GM23338 (cell line): ENCODE data around the gene SOHLH2. TPM values are rescaled to one million over a fixed set of nuclear protein-coding genes. Genes with fewer than 3 reads are reported as not detected.
A peak's percentile ranks its signal among the peaks of the same experiment; 100 is the strongest.

Source experiments
- ATAC-seq: fragments of 200-7000 bp; cut with Tn5 transposase; 3 replicates; pipeline ENCODE4 v1.9.1; 2020
- DNase-seq: peaks from one replicate; pipeline ENCODE4 v3.0.0-alpha.2; 2015; ENCODE audit warnings: low spot score
- H2AFZ ChIP-seq: fragments of 200-600 bp; sonication (generic); 2 replicates; pipeline ENCODE4 v1.8.0; 2016; ENCODE audit warnings: antibody characterized with exemption, mild to moderate bottlenecking, moderate library complexity
- H3F3A ChIP-seq: fragments of 200-600 bp; sonication (generic); replicated peaks from 2 replicates; pipeline ENCODE4 v1.8.0; 2017; ENCODE audit warnings: antibody characterized with exemption, mixed run types, low read depth
- H3K27ac ChIP-seq: fragments of 200-600 bp; sonication (generic); 2 replicates; pipeline ENCODE4 v1.6.1; 2016; ENCODE audit warnings: low read depth
- H3K27me3 ChIP-seq: fragments of 200-600 bp; sonication (generic); 2 replicates; pipeline ENCODE4 v1.8.0; 2016; ENCODE audit warnings: mild to moderate bottlenecking, mixed run types, moderate library complexity; ENCODE audit not compliant: insufficient read depth
- H3K36me3 ChIP-seq: fragments of 200-600 bp; sonication (generic); 2 replicates; pipeline ENCODE4 v1.8.0; 2016; ENCODE audit warnings: mild to moderate bottlenecking; ENCODE audit not compliant: insufficient read depth
- H3K4me1 ChIP-seq: fragments of 200-600 bp; sonication (generic); 2 replicates; pipeline ENCODE4 v1.8.0; 2016; ENCODE audit warnings: mild to moderate bottlenecking, moderate library complexity; ENCODE audit not compliant: insufficient read depth
- H3K4me2 ChIP-seq: fragments of 200-600 bp; sonication (generic); 2 replicates; pipeline ENCODE4 v1.7.1; 2017; ENCODE audit warnings: mixed run types
- H3K4me3 ChIP-seq: fragments of 200-600 bp; sonication (generic); 2 replicates; pipeline ENCODE4 v1.6.1; 2016; ENCODE audit warnings: mixed run types
- H3K79me2 ChIP-seq: fragments of 200-600 bp; sonication (generic); replicated peaks from 2 replicates; pipeline ENCODE4 v1.8.0; 2017; ENCODE audit warnings: mild to moderate bottlenecking; ENCODE audit not compliant: insufficient read depth
- H3K9me2 ChIP-seq: fragments of 200-600 bp; sonication (generic); 2 replicates; pipeline ENCODE4 v1.8.0; 2017; ENCODE audit not compliant: insufficient read depth
- H4K20me1 ChIP-seq: fragments of 200-600 bp; sonication (generic); replicated peaks from 2 replicates; pipeline ENCODE4 v1.8.0; 2017; ENCODE audit warnings: mild to moderate bottlenecking; ENCODE audit not compliant: insufficient read depth
- H3K27ac Mint-ChIP-seq: 2 replicates; pipeline ENCODE4 v1.8.0; 2020; ENCODE audit warnings: inconsistent platforms, mild to moderate bottlenecking, moderate library complexity, mixed read lengths
- H3K27me3 Mint-ChIP-seq: 3 replicates; pipeline ENCODE4 v1.8.0; 2022; ENCODE audit warnings: low read depth, mild to moderate bottlenecking, moderate library complexity, mixed read lengths, inconsistent platforms; ENCODE audit not compliant: insufficient read depth, poor library complexity
- H3K36me3 Mint-ChIP-seq: 3 replicates; pipeline ENCODE4 v1.8.0; 2021; ENCODE audit warnings: low read depth, mild to moderate bottlenecking, inconsistent platforms, moderate library complexity, mixed read lengths
- H3K4me1 Mint-ChIP-seq: 3 replicates; pipeline ENCODE4 v1.8.0; 2020; ENCODE audit warnings: mild to moderate bottlenecking, inconsistent platforms, mixed read lengths
- H3K4me3 Mint-ChIP-seq: 3 replicates; pipeline ENCODE4 v1.8.0; 2021; ENCODE audit warnings: moderate library complexity, mild to moderate bottlenecking, inconsistent platforms, mixed read lengths
- H3K9me3 Mint-ChIP-seq: 3 replicates; pipeline ENCODE4 v1.8.0; 2020; ENCODE audit warnings: moderate library complexity, mild to moderate bottlenecking, inconsistent platforms, mixed read lengths
- CREB1 ChIP-seq: fragments of 250-450 bp; sonication (Bioruptor Pico); IDR thresholded peaks from 2 replicates; pipeline ENCODE4 v1.5.0; 2020; ENCODE audit warnings: low read depth, mild to moderate bottlenecking, moderate library complexity
- EZH2 ChIP-seq: fragments of 200-600 bp; sonication (generic); IDR thresholded peaks from one replicate; pipeline ENCODE4 v1.8.0; 2017; ENCODE audit warnings: antibody characterized with exemption, mild to moderate bottlenecking, low read depth; ENCODE audit not compliant: unreplicated experiment
- EZH2phosphoT487 ChIP-seq: fragments of 200-600 bp; sonication (generic); IDR thresholded peaks from one replicate; pipeline ENCODE4 v1.8.1; 2018; ENCODE audit warnings: antibody characterized with exemption; ENCODE audit not compliant: unreplicated experiment
- JUNB ChIP-seq: IDR thresholded peaks from one replicate; pipeline ENCODE4 v1.6.1; 2016; ENCODE audit warnings: antibody characterized with exemption; ENCODE audit not compliant: unreplicated experiment
- POLR2AphosphoS5 ChIP-seq: IDR thresholded peaks from 2 replicates; pipeline ENCODE4 v1.6.1; 2016; ENCODE audit warnings: antibody characterized with exemption, low read depth
- STAT1 ChIP-seq: IDR thresholded peaks from one replicate; pipeline ENCODE4 v1.6.1; 2016; ENCODE audit warnings: antibody characterized with exemption; ENCODE audit not compliant: unreplicated experiment
- ZNF114 ChIP-seq: fragments of 250-450 bp; sonication (Bioruptor Pico); IDR thresholded peaks from 2 replicates; pipeline ENCODE4 v1.5.0; 2020; ENCODE audit warnings: mild to moderate bottlenecking, moderate library complexity
- ZNF331 ChIP-seq: fragments of 250-450 bp; sonication (Bioruptor Pico); IDR thresholded peaks from 2 replicates; pipeline ENCODE4 v1.5.0; 2020; ENCODE audit warnings: low read depth, mild to moderate bottlenecking, moderate library complexity
- polyA plus RNA-seq: library from polyadenylated mRNA; unstranded; fragments of >200 nt; fragmentation: Nextera tagmentation; extraction: Ambion mirVana; gene quantifications from 2 replicates; pipeline ENCODE4 v1.2.1, GENCODE V29; 2016
- total RNA-seq: library from RNA; depleted of rRNA; stranded (reverse); fragments of >200 nt; shearing (Covaris generic); gene quantifications from 2 replicates; pipeline ENCODE4 v1.2.3, GENCODE V29; 2014
- TF ChIP-seq, protein P1 (sequence below), 2 experiments: fragments of 200-600 bp in 1 of 2; sonication (generic) in 1 of 2; conservative IDR thresholded peaks; 2 replicates each; pipeline versions ENCODE4 v1.5.1 to v1.6.1; 2016 to 2017; ENCODE audit warnings: antibody characterized with exemption in 2 of 2, low read depth in 2 of 2, mild to moderate bottlenecking in 2 of 2, moderate library complexity in 1 of 2
- TF ChIP-seq, protein P2 (sequence below): IDR thresholded peaks from 2 replicates; pipeline ENCODE4 v1.6.1; 2016; ENCODE audit warnings: antibody characterized with exemption
- TF ChIP-seq, protein P3 (sequence below): IDR thresholded peaks from one replicate; pipeline ENCODE4 v1.6.1; 2018; ENCODE audit warnings: antibody characterized with exemption; ENCODE audit not compliant: unreplicated experiment
- TF ChIP-seq, protein P4 (sequence below): fragments of 250-450 bp; sonication (Bioruptor Pico); IDR thresholded peaks from 2 replicates; pipeline ENCODE4 v1.5.0; 2020; ENCODE audit warnings: mild to moderate bottlenecking, moderate library complexity

Gene SOHLH2
- total and polyA plus RNA-seq, 2 experiments from 2014 or later = 1.8 to 2.8 TPM

DNA sequence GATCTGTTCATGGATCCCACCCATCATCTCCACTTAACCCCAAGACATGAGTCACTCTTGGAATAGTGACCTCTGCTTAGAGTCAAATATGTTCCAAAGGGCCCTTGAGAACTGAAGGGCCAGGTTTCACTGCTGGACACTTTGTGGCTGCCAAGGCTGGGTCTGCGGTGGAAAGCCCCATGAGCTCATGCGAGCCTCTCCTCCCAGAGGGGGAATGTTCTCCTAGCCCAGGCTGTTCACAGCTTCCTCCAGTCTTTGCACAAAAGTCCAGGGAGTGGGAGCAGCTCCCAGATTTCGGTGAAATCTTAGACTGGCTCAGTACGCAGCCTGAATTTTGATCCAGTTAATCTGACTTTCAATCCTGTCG, 82.4 kb downstream of the SOHLH2 start:
- Histone ChIP-seq H3K79me2 (peaks cover 26% of the 10 kb centered on the region), H3K4me2 (peak overlapping the region; percentile 98), H4K20me1 (no peaks in the 10 kb centered on the region), H3K27me3 (peaks cover 40% of the 10 kb centered on the region), H2AFZ (peak overlapping the region; percentile 98), H3K4me3 (peak overlapping the region; percentile 92), H3K36me3 (no peaks in the 10 kb centered on the region; the same call in 1 of the 2 replicates), H3K4me1 (peaks cover 17% of the 10 kb centered on the region), H3F3A (peaks cover 4% of the 10 kb centered on the region; the same call in 1 of the 2 replicates), H3K27ac (no peak overlapping the region), H3K9me2 (no peaks in the 10 kb centered on the region)
- Mint-ChIP-seq H3K4me1 (peaks cover 11% of the 10 kb centered on the region), H3K27ac (no peak overlapping the region), H3K4me3 (peak overlapping the region; percentile 72), H3K36me3 (no peaks in the 10 kb centered on the region), H3K27me3 (peaks cover 24% of the 10 kb centered on the region), H3K9me3 (no peaks in the 10 kb centered on the region; the same call in 2 of the 3 replicates)
- TF ChIP-seq EZH2phosphoT487 (no peak), EZH2 (no peak), CREB1 (CRISPR knock-in tag) (no peak), ZNF331 (CRISPR knock-in tag) (no peak), ZNF114 (CRISPR knock-in tag) (no peak), STAT1 (no peak), POLR2AphosphoS5 (no peak), JUNB (no peak)
- TF ChIP-seq, protein P1, sequence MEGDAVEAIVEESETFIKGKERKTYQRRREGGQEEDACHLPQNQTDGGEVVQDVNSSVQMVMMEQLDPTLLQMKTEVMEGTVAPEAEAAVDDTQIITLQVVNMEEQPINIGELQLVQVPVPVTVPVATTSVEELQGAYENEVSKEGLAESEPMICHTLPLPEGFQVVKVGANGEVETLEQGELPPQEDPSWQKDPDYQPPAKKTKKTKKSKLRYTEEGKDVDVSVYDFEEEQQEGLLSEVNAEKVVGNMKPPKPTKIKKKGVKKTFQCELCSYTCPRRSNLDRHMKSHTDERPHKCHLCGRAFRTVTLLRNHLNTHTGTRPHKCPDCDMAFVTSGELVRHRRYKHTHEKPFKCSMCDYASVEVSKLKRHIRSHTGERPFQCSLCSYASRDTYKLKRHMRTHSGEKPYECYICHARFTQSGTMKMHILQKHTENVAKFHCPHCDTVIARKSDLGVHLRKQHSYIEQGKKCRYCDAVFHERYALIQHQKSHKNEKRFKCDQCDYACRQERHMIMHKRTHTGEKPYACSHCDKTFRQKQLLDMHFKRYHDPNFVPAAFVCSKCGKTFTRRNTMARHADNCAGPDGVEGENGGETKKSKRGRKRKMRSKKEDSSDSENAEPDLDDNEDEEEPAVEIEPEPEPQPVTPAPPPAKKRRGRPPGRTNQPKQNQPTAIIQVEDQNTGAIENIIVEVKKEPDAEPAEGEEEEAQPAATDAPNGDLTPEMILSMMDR (conservative IDR thresholded peaks at IDR 0.05; ENCODE audit: low read depth in 2 of 2) = no peak
- TF ChIP-seq, protein P2, sequence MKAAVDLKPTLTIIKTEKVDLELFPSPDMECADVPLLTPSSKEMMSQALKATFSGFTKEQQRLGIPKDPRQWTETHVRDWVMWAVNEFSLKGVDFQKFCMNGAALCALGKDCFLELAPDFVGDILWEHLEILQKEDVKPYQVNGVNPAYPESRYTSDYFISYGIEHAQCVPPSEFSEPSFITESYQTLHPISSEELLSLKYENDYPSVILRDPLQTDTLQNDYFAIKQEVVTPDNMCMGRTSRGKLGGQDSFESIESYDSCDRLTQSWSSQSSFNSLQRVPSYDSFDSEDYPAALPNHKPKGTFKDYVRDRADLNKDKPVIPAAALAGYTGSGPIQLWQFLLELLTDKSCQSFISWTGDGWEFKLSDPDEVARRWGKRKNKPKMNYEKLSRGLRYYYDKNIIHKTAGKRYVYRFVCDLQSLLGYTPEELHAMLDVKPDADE = no peak
- TF ChIP-seq, protein P3, sequence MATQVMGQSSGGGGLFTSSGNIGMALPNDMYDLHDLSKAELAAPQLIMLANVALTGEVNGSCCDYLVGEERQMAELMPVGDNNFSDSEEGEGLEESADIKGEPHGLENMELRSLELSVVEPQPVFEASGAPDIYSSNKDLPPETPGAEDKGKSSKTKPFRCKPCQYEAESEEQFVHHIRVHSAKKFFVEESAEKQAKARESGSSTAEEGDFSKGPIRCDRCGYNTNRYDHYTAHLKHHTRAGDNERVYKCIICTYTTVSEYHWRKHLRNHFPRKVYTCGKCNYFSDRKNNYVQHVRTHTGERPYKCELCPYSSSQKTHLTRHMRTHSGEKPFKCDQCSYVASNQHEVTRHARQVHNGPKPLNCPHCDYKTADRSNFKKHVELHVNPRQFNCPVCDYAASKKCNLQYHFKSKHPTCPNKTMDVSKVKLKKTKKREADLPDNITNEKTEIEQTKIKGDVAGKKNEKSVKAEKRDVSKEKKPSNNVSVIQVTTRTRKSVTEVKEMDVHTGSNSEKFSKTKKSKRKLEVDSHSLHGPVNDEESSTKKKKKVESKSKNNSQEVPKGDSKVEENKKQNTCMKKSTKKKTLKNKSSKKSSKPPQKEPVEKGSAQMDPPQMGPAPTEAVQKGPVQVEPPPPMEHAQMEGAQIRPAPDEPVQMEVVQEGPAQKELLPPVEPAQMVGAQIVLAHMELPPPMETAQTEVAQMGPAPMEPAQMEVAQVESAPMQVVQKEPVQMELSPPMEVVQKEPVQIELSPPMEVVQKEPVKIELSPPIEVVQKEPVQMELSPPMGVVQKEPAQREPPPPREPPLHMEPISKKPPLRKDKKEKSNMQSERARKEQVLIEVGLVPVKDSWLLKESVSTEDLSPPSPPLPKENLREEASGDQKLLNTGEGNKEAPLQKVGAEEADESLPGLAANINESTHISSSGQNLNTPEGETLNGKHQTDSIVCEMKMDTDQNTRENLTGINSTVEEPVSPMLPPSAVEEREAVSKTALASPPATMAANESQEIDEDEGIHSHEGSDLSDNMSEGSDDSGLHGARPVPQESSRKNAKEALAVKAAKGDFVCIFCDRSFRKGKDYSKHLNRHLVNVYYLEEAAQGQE = no peak
- TF ChIP-seq, protein P4, sequence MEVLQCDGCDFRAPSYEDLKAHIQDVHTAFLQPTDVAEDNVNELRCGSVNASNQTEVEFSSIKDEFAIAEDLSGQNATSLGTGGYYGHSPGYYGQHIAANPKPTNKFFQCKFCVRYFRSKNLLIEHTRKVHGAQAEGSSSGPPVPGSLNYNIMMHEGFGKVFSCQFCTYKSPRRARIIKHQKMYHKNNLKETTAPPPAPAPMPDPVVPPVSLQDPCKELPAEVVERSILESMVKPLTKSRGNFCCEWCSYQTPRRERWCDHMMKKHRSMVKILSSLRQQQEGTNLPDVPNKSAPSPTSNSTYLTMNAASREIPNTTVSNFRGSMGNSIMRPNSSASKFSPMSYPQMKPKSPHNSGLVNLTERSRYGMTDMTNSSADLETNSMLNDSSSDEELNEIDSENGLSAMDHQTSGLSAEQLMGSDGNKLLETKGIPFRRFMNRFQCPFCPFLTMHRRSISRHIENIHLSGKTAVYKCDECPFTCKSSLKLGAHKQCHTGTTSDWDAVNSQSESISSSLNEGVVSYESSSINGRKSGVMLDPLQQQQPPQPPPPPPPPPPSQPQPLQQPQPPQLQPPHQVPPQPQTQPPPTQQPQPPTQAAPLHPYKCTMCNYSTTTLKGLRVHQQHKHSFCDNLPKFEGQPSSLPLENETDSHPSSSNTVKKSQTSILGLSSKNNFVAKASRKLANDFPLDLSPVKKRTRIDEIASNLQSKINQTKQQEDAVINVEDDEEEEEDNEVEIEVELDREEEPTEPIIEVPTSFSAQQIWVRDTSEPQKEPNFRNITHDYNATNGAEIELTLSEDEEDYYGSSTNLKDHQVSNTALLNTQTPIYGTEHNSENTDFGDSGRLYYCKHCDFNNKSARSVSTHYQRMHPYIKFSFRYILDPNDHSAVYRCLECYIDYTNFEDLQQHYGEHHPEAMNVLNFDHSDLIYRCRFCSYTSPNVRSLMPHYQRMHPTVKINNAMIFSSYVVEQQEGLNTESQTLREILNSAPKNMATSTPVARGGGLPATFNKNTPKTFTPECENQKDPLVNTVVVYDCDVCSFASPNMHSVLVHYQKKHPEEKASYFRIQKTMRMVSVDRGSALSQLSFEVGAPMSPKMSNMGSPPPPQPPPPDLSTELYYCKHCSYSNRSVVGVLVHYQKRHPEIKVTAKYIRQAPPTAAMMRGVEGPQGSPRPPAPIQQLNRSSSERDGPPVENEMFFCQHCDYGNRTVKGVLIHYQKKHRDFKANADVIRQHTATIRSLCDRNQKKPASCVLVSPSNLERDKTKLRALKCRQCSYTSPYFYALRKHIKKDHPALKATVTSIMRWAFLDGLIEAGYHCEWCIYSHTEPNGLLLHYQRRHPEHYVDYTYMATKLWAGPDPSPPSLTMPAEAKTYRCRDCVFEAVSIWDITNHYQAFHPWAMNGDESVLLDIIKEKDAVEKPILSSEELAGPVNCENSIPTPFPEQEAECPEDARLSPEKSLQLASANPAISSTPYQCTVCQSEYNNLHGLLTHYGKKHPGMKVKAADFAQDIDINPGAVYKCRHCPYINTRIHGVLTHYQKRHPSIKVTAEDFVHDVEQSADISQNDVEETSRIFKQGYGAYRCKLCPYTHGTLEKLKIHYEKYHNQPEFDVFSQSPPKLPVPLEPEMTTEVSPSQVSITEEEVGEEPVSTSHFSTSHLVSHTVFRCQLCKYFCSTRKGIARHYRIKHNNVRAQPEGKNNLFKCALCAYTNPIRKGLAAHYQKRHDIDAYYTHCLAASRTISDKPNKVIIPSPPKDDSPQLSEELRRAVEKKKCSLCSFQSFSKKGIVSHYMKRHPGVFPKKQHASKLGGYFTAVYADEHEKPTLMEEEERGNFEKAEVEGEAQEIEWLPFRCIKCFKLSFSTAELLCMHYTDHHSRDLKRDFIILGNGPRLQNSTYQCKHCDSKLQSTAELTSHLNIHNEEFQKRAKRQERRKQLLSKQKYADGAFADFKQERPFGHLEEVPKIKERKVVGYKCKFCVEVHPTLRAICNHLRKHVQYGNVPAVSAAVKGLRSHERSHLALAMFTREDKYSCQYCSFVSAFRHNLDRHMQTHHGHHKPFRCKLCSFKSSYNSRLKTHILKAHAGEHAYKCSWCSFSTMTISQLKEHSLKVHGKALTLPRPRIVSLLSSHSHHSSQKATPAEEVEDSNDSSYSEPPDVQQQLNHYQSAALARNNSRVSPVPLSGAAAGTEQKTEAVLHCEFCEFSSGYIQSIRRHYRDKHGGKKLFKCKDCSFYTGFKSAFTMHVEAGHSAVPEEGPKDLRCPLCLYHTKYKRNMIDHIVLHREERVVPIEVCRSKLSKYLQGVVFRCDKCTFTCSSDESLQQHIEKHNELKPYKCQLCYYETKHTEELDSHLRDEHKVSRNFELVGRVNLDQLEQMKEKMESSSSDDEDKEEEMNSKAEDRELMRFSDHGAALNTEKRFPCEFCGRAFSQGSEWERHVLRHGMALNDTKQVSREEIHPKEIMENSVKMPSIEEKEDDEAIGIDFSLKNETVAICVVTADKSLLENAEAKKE = no peak
- DNase-seq (no peak), ATAC-seq (no peak; the same call in 2 of the 3 replicates)
